HepG2 (cell line): ENCODE data around the gene TACC2. TPM values are rescaled to one million over a fixed set of nuclear protein-coding genes. Genes with fewer than 3 reads are reported as not detected.
A peak's percentile ranks its signal among the peaks of the same experiment; 100 is the strongest.

Experiments used
- CBFB ChIP-seq: sonication (generic); formaldehyde crosslinking; IDR thresholded peaks from 2 replicates; pipeline ENCODE4 v1.4.0; 2020; ENCODE audit warnings: missing genetic modification reagents
- CEBPZ ChIP-seq: IDR thresholded peaks from 2 replicates; pipeline ENCODE4 v1.6.1; 2012; ENCODE audit warnings: low read length, improper control_type of control experiment
- FIP1L1 ChIP-seq: fragments of 200-400 bp; formaldehyde crosslinking; IDR thresholded peaks from 2 replicates; pipeline ENCODE4 v1.6.1; 2018; ENCODE audit warnings: low read depth, mild to moderate bottlenecking, low read length, moderate library complexity, borderline replicate concordance; ENCODE audit not compliant: insufficient read depth
- FLYWCH1 ChIP-seq: sonication (generic); formaldehyde crosslinking; IDR thresholded peaks from 2 replicates; pipeline ENCODE4 v1.8.1; 2023; ENCODE audit warnings: mild to moderate bottlenecking, missing genetic modification reagents
- FOXA3 ChIP-seq: IDR thresholded peaks from 2 replicates; pipeline ENCODE4 v1.6.1; 2016; ENCODE audit warnings: missing genetic modification reagents, missing compliant biosample characterization
- KLF13 ChIP-seq: sonication (generic); formaldehyde crosslinking; IDR thresholded peaks from 2 replicates; pipeline ENCODE4 v1.4.0; 2020; ENCODE audit warnings: mild to moderate bottlenecking, missing genetic modification reagents
- NR3C1 ChIP-seq: sonication (generic); formaldehyde crosslinking; IDR thresholded peaks from 2 replicates; pipeline ENCODE4 v1.4.0; 2020; ENCODE audit warnings: missing genetic modification reagents
- SP5 ChIP-seq: IDR thresholded peaks from 2 replicates; pipeline ENCODE4 v1.6.1; 2016; ENCODE audit warnings: low read depth, borderline replicate concordance
- STAT6 ChIP-seq: sonication (generic); formaldehyde crosslinking; IDR thresholded peaks from 2 replicates; pipeline ENCODE4 v1.4.0; 2020; ENCODE audit warnings: missing genetic modification reagents, mild to moderate bottlenecking, borderline replicate concordance
- TBX3 ChIP-seq: fragments of 450-650 bp; IDR thresholded peaks from 2 replicates; pipeline ENCODE4 v1.6.1; 2017; ENCODE audit warnings: antibody characterized with exemption, mild to moderate bottlenecking, inconsistent platforms, borderline replicate concordance
- ZBTB4 ChIP-seq: sonication (generic); formaldehyde crosslinking; IDR thresholded peaks from 2 replicates; pipeline ENCODE4 v1.4.0; 2020; ENCODE audit warnings: missing genetic modification reagents, mild to moderate bottlenecking, borderline replicate concordance
- ZBTB44 ChIP-seq: sonication (generic); formaldehyde crosslinking; IDR thresholded peaks from 2 replicates; pipeline ENCODE4 v1.4.0; 2020; ENCODE audit warnings: missing genetic modification reagents
- ZFP82 ChIP-seq: sonication (generic); formaldehyde crosslinking; IDR thresholded peaks from 2 replicates; pipeline ENCODE4 v1.5.1; 2020; ENCODE audit warnings: mild to moderate bottlenecking, missing genetic modification reagents, borderline replicate concordance
- ZFP90 ChIP-seq: sonication (generic); formaldehyde crosslinking; IDR thresholded peaks from 2 replicates; pipeline ENCODE4 v1.8.0; 2022; ENCODE audit warnings: missing genetic modification reagents, mild to moderate bottlenecking, inconsistent platforms, borderline replicate concordance
- polyA plus RNA-seq, 8 experiments: library from polyadenylated mRNA; depleted of rRNA in 3 of 8; stranded (reverse) in 7 of 8; unstranded in 1 of 8; fragments of >200 nt; fragmentation: Illumina TruSeq in 4 of 8; extraction: Trizol in 4 of 8; gene quantifications; 2 replicates each; pipeline versions ENCODE4 v1.2.1 to v1.2.3, GENCODE V29; 2011 to 2016; ENCODE audit warnings: low read depth in 4 of 8, missing spikeins in 1 of 8, mixed read lengths in 1 of 8; ENCODE audit not compliant: insufficient read depth in 1 of 8
- total RNA-seq, 5 experiments: library from RNA; depleted of rRNA; stranded (reverse); fragments of >200 nt; fragmentation: Illumina TruSeq; extraction: Trizol; gene quantifications; 2 replicates each; pipeline ENCODE4 v1.2.3, GENCODE V29; 2016; ENCODE audit warnings: low read depth in 1 of 5
- TF ChIP-seq, protein P1 (sequence below): sonication (generic); formaldehyde crosslinking; IDR thresholded peaks from 2 replicates; pipeline ENCODE4 v1.4.0; 2020; ENCODE audit warnings: low read depth, mild to moderate bottlenecking, missing genetic modification reagents

TACC2 gene
- total and polyA plus RNA-seq, 2 of the 13 experiments (the other 11 are each of a cell fraction or from before 2014, with no cell fraction given), result 11.8 to 16.0 TPM

GRCh38 chr10:122062831-122063674, 74.1 kb downstream of the TACC2 start (continued):
- TF ChIP-seq ZBTB4 (CRISPR knock-in tag) (no peak), TBX3 (peak; percentile 48; the same call in 1 of the 2 replicates), CEBPZ (no peak), FIP1L1 (no peak), FLYWCH1 (CRISPR knock-in tag) (no peak), SP5 (peak; percentile 99), ZFP82 (CRISPR knock-in tag) (no peak), KLF13 (no peak), NR3C1 (no peak), ZFP90 (CRISPR knock-in tag) (no peak), CBFB (CRISPR knock-in tag) (no peak), STAT6 (no peak), FOXA3 (CRISPR knock-in tag) (peak; percentile 100), ZBTB44 (0 out of 2 replicates have a peak, but pooled peaks have one; percentile 34)
- TF ChIP-seq, protein P1, sequence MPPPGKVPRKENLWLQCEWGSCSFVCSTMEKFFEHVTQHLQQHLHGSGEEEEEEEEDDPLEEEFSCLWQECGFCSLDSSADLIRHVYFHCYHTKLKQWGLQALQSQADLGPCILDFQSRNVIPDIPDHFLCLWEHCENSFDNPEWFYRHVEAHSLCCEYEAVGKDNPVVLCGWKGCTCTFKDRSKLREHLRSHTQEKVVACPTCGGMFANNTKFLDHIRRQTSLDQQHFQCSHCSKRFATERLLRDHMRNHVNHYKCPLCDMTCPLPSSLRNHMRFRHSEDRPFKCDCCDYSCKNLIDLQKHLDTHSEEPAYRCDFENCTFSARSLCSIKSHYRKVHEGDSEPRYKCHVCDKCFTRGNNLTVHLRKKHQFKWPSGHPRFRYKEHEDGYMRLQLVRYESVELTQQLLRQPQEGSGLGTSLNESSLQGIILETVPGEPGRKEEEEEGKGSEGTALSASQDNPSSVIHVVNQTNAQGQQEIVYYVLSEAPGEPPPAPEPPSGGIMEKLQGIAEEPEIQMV (CRISPR knock-in tag), result no peak
